Activated CD4-positive, alpha-beta T cell treated with anti-CD3 and anti-CD28 coated beads for 36 hours (primary cell): ENCODE data around the gene MBNL1. TPM values are rescaled to one million over a fixed set of nuclear protein-coding genes. Genes with fewer than 3 reads are reported as not detected.

Experiments
- ATAC-seq: fragments of 200-7000 bp; cut with Tn5 transposase; one replicate; pipeline ENCODE4 v1.10.0; 2021; ENCODE audit warnings: mild to moderate bottlenecking, moderate library complexity
- CTCF ChIA-PET: fragments of 350-600 bp; sonication (Branson Sonifier 250); formaldehyde crosslinking; loops from one replicate; lab custom pipeline; 2021; ENCODE audit warnings: antibody characterized with exemption; lab: Charles Lee
- POLR2A ChIA-PET: fragments of 350-600 bp; sonication (Branson Sonifier 250); formaldehyde crosslinking; loops from one replicate; lab custom pipeline; 2021; ENCODE audit warnings: antibody characterized with exemption, inconsistent platforms; lab: Charles Lee
- DNase-seq: peaks from one replicate; pipeline ENCODE4 v3.0.0-alpha.2; 2020
- H3K27ac Mint-ChIP-seq: one replicate; pipeline ENCODE4 v1.8.0; 2021; ENCODE audit warnings: mixed read lengths
- H3K27me3 Mint-ChIP-seq: one replicate; pipeline ENCODE4 v1.8.0; 2021; ENCODE audit warnings: mixed read lengths
- H3K36me3 Mint-ChIP-seq: one replicate; pipeline ENCODE4 v1.8.0; 2021; ENCODE audit warnings: low read depth, mixed read lengths
- H3K4me1 Mint-ChIP-seq: one replicate; pipeline ENCODE4 v1.8.0; 2021; ENCODE audit warnings: mixed read lengths
- H3K4me3 Mint-ChIP-seq: one replicate; pipeline ENCODE4 v1.8.0; 2021; ENCODE audit warnings: mild to moderate bottlenecking, moderate library complexity, mixed read lengths
- H3K9me3 Mint-ChIP-seq: one replicate; pipeline ENCODE4 v1.8.0; 2021; ENCODE audit warnings: low read depth, mixed read lengths
- intact Hi-C, 2 experiments: fragments of 100-400 bp; cut with DNase I in 1 of 2; cut with micrococcal nuclease in 1 of 2; formaldehyde crosslinking; loops; one replicate each; pipeline versions ENCODE4 v1.14.2 to v1.15.1; 2022 to 2024; cut with DNase I, micrococcal nuclease
- total RNA-seq, 2 experiments: library from RNA; stranded (reverse); gene quantifications; one replicate each; pipeline ENCODE4 v1.2.3, GENCODE V29; 2021

MBNL1 gene
- total RNA-seq, 2 experiments from 2014 or later: 317 to 481 TPM

DNA sequence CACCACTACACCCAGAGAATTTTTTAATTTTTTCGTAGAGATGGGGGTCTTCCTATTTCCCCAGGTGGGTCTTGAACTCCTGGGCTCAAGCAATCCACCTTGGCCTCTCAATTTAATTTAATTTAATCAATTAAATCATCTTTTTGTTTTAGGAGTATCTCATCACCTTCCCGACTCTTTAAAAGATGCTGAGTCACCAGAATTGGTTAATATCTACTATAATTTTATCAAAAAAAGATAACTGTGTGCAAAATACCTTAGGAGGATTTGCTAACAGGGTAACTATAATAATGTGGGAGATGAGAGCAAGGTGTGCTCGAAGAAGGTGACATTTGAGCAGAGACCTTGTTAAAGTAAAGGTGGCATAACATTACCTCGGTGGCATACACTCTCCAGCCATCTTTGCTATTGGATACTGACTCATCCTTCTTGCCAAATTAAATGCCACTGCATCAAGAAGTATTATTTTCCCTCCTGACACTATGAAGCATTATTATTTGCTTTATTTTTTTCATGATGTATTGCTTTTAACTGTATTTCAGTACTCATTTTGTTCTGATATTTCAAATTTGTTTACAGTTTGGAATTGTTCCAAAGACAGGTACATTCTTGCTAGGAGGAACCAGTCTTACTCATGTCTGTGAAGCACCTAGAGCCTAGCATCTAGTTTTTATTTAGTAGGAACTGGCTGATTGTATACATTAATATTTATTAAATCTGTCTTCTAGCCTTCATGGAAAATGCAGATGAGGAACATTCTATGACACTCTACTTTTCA lies 200.7 kb downstream of the MBNL1 start:
- peaks cover 16% of the 10 kb centered on the region for H3K36me3 Mint-ChIP-seq
- POLR2A ChIA-PET: no interaction called here
- ATAC-seq: no peak
- H3K27me3 Mint-ChIP-seq: no peaks in the 10 kb centered on the region
- H3K27ac Mint-ChIP-seq: no peak overlapping the region
- CTCF ChIA-PET: no interaction called here
- intact Hi-C loops: loop anchor here (5.0 to 10.0 kb wide), 2 partner anchors 103 to 365 kb away; partner anchors contain the start of gene P2RY1 (in 1 of the 2)
- H3K4me3 Mint-ChIP-seq: no peak overlapping the region
- peaks cover 3% of the 10 kb centered on the region for H3K9me3 Mint-ChIP-seq
- H3K4me1 Mint-ChIP-seq: peaks cover 13% of the 10 kb centered on the region
- no peak for DNase-seq

DNA sequence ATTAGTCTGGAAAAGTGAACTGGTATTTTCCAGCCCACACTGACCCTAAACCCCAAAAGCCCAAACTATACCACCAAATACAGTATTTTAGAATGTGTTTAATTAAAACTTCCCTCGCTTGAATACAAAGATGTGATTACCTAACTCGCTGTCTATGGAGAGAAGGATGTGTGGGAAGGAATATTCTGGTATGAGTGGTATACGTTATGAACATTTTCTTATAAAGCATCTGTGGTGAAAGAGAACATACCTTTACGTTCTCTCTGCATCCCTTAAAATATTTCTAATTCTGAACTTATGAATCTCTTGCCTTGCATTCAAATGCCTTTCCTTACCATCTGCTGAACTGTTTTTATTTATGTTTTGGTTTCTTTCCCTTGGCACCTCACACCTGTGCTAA lies 201.4 kb downstream of the MBNL1 start:
- ChIA-PET CTCF (no interaction called here), POLR2A (no interaction called here)
- no peak overlapping the region for H3K27ac Mint-ChIP-seq
- ATAC-seq: no peak
- no peak overlapping the region for H3K4me3 Mint-ChIP-seq
- H3K27me3 Mint-ChIP-seq: no peaks in the 10 kb centered on the region
- intact Hi-C loops: loop anchor here (5.0 to 10.0 kb wide), 2 partner anchors 102 to 365 kb away; partner anchors contain the start of gene P2RY1 (in 1 of the 2)
- H3K9me3 Mint-ChIP-seq: peaks cover 3% of the 10 kb centered on the region
- H3K36me3 Mint-ChIP-seq: peaks cover 11% of the 10 kb centered on the region
- no peak for DNase-seq
- H3K4me1 Mint-ChIP-seq: peaks cover 13% of the 10 kb centered on the region

DNA sequence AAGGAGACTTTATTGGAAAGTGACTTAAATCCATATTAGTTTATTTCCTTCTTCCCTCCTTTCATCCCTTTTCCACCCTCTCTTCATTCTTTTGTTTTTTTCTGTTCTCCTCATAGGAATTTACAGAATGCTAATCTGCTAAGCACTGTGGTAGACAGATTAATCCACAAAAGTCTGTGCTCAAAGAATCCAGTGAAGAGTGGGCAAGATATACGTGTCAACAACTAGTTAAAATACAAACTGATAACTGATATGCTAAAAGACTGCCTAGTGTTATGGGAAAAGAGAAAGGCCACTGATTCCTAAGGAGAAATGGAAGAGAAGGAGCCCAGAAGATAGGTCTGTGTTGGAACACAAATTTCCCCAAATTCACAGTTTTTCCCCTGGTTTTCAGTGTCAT lies 202.2 kb downstream of the MBNL1 start:
- POLR2A ChIA-PET: no interaction called here
- no peak overlapping the region for H3K4me3 Mint-ChIP-seq
- ATAC-seq (no peak), DNase-seq (no peak)
- CTCF ChIA-PET: no interaction called here
- peaks cover 9% of the 10 kb centered on the region for H3K36me3 Mint-ChIP-seq
- H3K27me3 Mint-ChIP-seq: no peaks in the 10 kb centered on the region
- no peak overlapping the region for H3K27ac Mint-ChIP-seq
- H3K4me1 Mint-ChIP-seq: peaks cover 13% of the 10 kb centered on the region
- intact Hi-C loops: loop anchor here (5.0 to 10.0 kb wide), 2 partner anchors 101 to 364 kb away; partner anchors contain the start of gene P2RY1 (in 1 of the 2)
- H3K9me3 Mint-ChIP-seq: peaks cover 4% of the 10 kb centered on the region

GRCh38 chr3:152471814-152472671 lies 203.3 kb downstream of the MBNL1 start:
- Mint-ChIP-seq H3K4me3 (peak overlapping the region; percentile 39), H3K36me3 (peaks cover 2% of the 10 kb centered on the region), H3K27ac (peak overlapping the region; percentile 55), H3K4me1 (peaks cover 10% of the 10 kb centered on the region), H3K27me3 (no peaks in the 10 kb centered on the region), H3K9me3 (peaks cover 4% of the 10 kb centered on the region)
- ATAC-seq (peak; percentile 80), DNase-seq (peak; percentile 83)
- POLR2A ChIA-PET: interaction anchor here (0.6 kb wide), 1 partner anchor 175 kb away, joined by 4 read pairs; no protein-coding TSS in a partner anchor
- CTCF ChIA-PET: interaction anchor here (0.6 to 2.4 kb wide), 51 partner anchors 9 to 554 kb away, joined by 3 to 22 read pairs (median 4); partner anchors contain the start of gene MBNL1
- intact Hi-C loops: loop anchor here (1.0 to 10.0 kb wide), 5 partner anchors 100 to 400 kb away; partner anchors contain the start of gene P2RY1 (in 1 of the 2)

DNA sequence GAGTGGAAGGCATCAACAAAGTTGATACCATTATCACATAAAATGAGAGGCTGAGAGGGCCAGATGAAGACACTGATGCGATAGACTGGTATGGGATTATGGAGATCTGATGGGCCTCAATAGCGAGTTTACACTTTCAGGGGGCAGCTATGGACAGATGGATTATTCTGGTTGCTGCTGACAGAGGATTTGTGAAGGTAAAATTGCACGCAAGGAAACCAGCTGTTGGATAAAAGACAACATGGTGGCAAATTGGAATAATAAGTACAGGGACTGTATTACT lies 203.9 kb downstream of the MBNL1 start:
- Mint-ChIP-seq H3K36me3 (peaks cover under 1% of the 10 kb centered on the region), H3K4me1 (peaks cover 9% of the 10 kb centered on the region), H3K9me3 (peaks cover 4% of the 10 kb centered on the region), H3K4me3 (peak overlapping the region; percentile 39), H3K27ac (peak overlapping the region; percentile 55), H3K27me3 (no peaks in the 10 kb centered on the region)
- ATAC-seq: no peak
- intact Hi-C loops: loop anchor here (1.0 to 10.0 kb wide), 5 partner anchors 100 to 400 kb away; partner anchors contain the start of gene P2RY1 (in 1 of the 2)
- ChIA-PET POLR2A (no interaction called here), CTCF (interaction anchor here (0.6 to 2.4 kb wide), 46 partner anchors 9 to 554 kb away, joined by 3 to 22 read pairs (median 4); partner anchors contain the start of gene MBNL1)
- no peak for DNase-seq

DNA sequence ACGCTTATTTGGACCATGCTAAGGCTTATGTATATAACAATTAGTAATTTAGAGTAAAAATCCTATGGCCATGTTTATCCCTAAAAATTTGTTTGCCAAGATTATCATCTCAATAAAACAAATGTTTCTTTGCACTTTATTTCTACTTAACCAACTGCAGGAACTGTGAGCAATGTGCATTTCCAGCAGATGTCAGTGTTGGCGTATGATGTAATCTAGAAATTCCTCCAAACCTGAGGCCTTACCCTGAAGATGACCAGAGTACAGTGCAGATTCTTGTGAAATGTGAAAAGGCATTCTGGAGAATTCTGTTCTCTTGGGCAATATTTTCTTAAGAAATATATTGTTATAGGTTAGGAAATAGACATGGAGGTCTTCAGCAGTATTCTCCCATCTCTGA lies 205.9 kb downstream of the MBNL1 start:
- H3K27me3 Mint-ChIP-seq: no peaks in the 10 kb centered on the region
- no peak overlapping the region for H3K4me3 Mint-ChIP-seq
- H3K27ac Mint-ChIP-seq: no peak overlapping the region
- H3K9me3 Mint-ChIP-seq: peaks cover 4% of the 10 kb centered on the region
- intact Hi-C loops: loop anchor here (1.0 to 10.0 kb wide), 4 partner anchors 50 to 360 kb away; partner anchors contain the start of gene P2RY1 (in 1 of the 2)
- DNase-seq: peak; percentile 30
- ChIA-PET POLR2A (no interaction called here), CTCF (interaction anchor here (0.9 to 1.6 kb wide), 6 partner anchors 12 to 403 kb away, joined by 3 to 7 read pairs (median 4); no protein-coding TSS in a partner anchor)
- ATAC-seq: no peak
- no peaks in the 10 kb centered on the region for H3K36me3 Mint-ChIP-seq
- H3K4me1 Mint-ChIP-seq: peaks cover 9% of the 10 kb centered on the region

- Mint-ChIP-seq H3K27ac (no peak overlapping the region), H3K27me3 (no peaks in the 10 kb centered on the region), H3K4me3 (no peak overlapping the region), H3K9me3 (peaks cover 12% of the 10 kb centered on the region), H3K4me1 (peaks cover 5% of the 10 kb centered on the region), H3K36me3 (peaks cover 2% of the 10 kb centered on the region)
- POLR2A ChIA-PET: no interaction called here
- DNase-seq (no peak), ATAC-seq (no peak)
- CTCF ChIA-PET: interaction anchor here (0.7 to 1.8 kb wide), 2 partner anchors 13 to 499 kb away, joined by 3 to 4 read pairs; no protein-coding TSS in a partner anchor
- intact Hi-C loops: loop anchor here in 1 of 2 experiments (10.0 kb wide), 1 partner anchor 357 kb away; the partner anchor contains the start of gene P2RY1
Observed at GRCh38 chr3:152477422-152477821, 208.7 kb downstream of the MBNL1 start.

DNA sequence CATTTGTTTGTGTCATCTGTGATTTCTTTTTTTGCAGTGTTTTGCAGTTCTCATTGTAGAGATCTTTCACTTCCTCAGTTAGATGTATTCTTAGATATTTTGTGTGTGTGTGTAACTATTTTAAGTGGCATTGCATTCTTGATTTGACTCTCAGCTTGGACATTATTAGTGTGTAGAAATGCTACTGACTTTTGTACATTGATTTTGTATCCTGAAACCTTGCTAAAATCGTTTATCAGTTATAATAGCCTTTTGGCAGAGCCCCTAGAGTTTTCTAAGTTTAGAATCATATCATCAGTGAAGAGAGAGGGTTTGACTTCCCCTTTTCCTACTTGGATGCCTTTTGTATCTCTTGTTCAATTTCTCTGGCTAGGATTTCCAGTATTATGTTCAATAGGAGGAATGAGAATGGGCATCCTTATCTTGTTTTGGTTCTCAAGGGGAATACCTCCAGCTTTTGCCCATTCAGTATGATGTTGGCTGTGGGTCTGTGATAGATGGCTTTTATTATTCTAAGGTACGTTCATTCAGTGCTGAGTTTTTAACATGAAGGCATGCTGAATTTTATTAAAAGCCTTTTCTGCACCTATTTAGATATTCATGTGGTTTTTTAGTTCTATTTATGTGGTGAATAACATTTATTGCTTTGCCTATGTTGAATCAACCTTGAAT lies 211.7 kb downstream of the MBNL1 start:
- Mint-ChIP-seq H3K27ac (no peak overlapping the region), H3K9me3 (peaks cover 18% of the 10 kb centered on the region), H3K36me3 (peaks cover 8% of the 10 kb centered on the region), H3K4me1 (no peaks in the 10 kb centered on the region), H3K4me3 (no peak overlapping the region), H3K27me3 (no peaks in the 10 kb centered on the region)
- intact Hi-C loops: no loop called here
- ATAC-seq: no peak
- ChIA-PET CTCF (no interaction called here), POLR2A (no interaction called here)
- no peak for DNase-seq

DNA sequence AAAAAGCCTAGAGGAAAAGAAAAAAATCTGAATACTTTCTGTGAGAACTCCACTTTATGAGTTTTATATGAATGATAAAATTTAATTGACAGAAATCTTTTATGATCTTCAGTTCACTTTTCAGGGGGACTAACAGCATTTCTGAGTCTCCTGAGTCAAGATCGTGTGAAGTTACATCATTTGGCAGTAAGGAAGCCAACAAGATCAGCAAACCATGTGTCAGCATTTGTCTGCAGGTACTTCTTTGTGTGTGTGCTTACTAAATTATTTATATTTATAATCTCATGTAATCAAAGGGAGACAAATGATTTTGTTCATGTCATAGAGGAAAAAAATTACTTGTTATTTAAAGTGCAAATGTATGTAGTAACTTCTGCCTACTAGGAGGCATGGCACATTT lies 217.6 kb downstream of the MBNL1 start:
- no peak overlapping the region for H3K27ac Mint-ChIP-seq
- no peak overlapping the region for H3K4me3 Mint-ChIP-seq
- intact Hi-C loops: no loop called here
- ChIA-PET POLR2A (no interaction called here), CTCF (interaction anchor here (1.3 to 1.7 kb wide), 2 partner anchors 11 to 14 kb away, joined by 5 to 7 read pairs; no protein-coding TSS in a partner anchor)
- H3K4me1 Mint-ChIP-seq: no peaks in the 10 kb centered on the region
- DNase-seq (no peak), ATAC-seq (no peak)
- no peaks in the 10 kb centered on the region for H3K27me3 Mint-ChIP-seq
- H3K36me3 Mint-ChIP-seq: peaks cover 10% of the 10 kb centered on the region
- peaks cover 13% of the 10 kb centered on the region for H3K9me3 Mint-ChIP-seq

DNA sequence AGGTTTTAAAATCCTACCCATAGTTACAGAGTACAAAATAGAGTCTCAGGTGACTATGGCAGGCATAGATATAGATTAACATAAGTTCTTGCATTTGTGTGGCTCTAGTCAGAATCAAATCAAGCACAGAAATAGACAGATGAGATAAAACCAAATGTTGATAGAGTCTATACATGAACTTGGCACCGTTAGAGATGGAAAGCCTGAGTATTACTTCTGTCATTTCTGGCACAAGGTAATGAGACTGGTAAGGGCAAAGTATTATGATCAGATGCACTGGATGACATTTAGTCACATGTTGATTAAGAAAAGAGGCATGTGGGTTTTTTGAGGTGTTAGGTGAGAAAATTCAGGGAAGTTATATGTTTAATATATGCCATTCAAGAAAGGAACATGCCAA lies 219.7 kb downstream of the MBNL1 start:
- no peaks in the 10 kb centered on the region for H3K4me1 Mint-ChIP-seq
- H3K27ac Mint-ChIP-seq: no peak overlapping the region
- intact Hi-C loops: no loop called here
- no peak overlapping the region for H3K4me3 Mint-ChIP-seq
- peak; percentile 36 for ATAC-seq
- H3K36me3 Mint-ChIP-seq: peaks cover 5% of the 10 kb centered on the region
- no peaks in the 10 kb centered on the region for H3K9me3 Mint-ChIP-seq
- no peaks in the 10 kb centered on the region for H3K27me3 Mint-ChIP-seq
- ChIA-PET POLR2A (no interaction called here), CTCF (interaction anchor here (1.3 to 1.9 kb wide), 2 partner anchors 16 to 17 kb away, joined by 3 to 4 read pairs; no protein-coding TSS in a partner anchor)
- no peak for DNase-seq
